GM12875 (cell line): ENCODE results near the gene NFE2L3.
"Not testable (repeated sequence)": the region's sequence is repeated elsewhere in the genome, so short reads cannot be mapped to it uniquely, and the experiment has no call there.

Experiments used
- H3K4me3 ChIP-seq: one replicate; pipeline ENCODE4 v1.5.1; 2011; ENCODE audit warnings: low read depth, low read length, control low read depth
- TF ChIP-seq, protein P1 (sequence below): IDR thresholded peaks from 2 replicates; pipeline ENCODE4 v1.5.1; 2011; ENCODE audit warnings: low read depth, mild to moderate bottlenecking, control low read depth, inconsistent platforms, low read length, moderate library complexity, borderline replicate concordance; ENCODE audit not compliant: insufficient read depth

Gene NFE2L3

DNA sequence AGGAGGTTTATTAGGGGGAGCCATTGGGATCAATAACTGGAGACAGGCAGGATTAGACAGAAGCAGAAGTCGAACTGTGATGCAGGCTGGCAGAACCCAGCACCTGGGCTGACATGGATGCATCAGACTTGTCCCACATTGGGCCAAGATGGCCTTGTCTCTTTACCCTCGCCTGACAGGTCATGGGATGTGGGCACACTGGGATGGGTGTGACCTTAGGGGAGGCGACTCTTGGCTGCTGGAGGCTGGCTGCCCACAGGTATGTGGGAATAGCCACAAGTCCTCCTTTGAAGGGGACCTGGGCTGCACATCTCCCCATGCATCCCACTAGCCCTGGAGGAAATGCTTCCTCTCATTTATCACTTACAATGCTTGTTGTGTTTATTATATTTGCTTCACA is 17.3 kb downstream of the NFE2L3 start:
- TF ChIP-seq, protein P1, sequence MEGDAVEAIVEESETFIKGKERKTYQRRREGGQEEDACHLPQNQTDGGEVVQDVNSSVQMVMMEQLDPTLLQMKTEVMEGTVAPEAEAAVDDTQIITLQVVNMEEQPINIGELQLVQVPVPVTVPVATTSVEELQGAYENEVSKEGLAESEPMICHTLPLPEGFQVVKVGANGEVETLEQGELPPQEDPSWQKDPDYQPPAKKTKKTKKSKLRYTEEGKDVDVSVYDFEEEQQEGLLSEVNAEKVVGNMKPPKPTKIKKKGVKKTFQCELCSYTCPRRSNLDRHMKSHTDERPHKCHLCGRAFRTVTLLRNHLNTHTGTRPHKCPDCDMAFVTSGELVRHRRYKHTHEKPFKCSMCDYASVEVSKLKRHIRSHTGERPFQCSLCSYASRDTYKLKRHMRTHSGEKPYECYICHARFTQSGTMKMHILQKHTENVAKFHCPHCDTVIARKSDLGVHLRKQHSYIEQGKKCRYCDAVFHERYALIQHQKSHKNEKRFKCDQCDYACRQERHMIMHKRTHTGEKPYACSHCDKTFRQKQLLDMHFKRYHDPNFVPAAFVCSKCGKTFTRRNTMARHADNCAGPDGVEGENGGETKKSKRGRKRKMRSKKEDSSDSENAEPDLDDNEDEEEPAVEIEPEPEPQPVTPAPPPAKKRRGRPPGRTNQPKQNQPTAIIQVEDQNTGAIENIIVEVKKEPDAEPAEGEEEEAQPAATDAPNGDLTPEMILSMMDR, result no peak
- H3K4me3 ChIP-seq, result no peak overlapping the region

DNA sequence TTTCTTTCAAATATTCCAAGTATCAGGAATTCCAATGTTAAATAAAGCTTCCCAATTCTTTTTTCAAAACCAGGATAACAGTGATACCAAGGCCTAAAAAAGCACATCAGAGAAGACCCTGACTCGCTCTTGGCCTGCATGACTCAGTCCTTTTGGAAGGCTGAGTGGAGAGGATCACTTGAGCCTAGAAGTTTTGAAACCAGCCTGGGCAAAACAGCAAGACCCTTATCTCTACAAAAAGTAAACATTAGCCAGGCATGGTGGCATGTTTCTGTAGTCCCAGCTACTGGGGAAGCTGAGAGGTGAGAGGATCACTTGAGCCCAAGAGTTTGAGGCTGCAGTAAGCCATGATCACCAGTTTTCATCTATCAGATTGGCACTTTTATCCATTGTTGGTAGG is 18.7 kb downstream of the NFE2L3 start:
- TF ChIP-seq, protein P1, result no peak
- H3K4me3 ChIP-seq, result no peak overlapping the region

DNA sequence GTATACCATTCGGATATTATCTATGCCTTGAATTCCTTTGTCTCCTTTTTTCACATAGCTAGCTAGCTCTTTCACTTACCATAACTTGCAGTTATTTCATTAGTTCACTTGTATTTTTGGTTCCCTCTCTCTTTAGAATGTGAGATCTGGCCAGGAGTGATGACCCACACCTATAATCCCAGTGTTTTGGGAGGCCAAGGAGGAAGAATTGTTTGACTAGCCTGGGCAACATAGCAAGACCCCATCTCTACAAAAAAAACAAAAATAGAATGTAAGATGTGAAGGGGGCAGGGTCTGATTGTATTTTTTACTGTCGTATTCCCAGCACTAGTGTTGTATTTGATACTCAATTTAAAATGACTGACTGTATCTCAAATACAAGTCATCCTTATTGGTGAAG is 19.6 kb downstream of the NFE2L3 start:
- no peak overlapping the region for H3K4me3 ChIP-seq
- TF ChIP-seq, protein P1, result no peak

DNA sequence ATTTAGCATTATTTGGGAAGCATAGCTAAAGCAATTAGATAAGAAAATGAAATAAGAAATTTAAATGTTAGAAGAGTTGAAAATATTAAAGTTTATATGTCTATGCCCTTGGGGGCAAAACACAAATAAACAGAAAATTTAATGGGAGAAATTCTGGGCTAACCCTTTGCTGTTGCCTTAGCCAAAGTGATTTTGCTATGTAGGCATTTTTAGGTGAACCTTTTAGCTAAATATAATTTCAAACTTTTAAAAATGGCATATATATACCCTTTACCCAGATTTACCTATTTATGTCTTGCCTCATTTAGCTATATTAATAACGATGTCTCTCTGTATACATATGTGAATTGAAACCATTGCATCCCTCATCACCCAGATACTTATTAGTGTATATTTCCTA is 20.1 kb downstream of the NFE2L3 start:
- no peak overlapping the region for H3K4me3 ChIP-seq
- TF ChIP-seq, protein P1, result no peak

DNA sequence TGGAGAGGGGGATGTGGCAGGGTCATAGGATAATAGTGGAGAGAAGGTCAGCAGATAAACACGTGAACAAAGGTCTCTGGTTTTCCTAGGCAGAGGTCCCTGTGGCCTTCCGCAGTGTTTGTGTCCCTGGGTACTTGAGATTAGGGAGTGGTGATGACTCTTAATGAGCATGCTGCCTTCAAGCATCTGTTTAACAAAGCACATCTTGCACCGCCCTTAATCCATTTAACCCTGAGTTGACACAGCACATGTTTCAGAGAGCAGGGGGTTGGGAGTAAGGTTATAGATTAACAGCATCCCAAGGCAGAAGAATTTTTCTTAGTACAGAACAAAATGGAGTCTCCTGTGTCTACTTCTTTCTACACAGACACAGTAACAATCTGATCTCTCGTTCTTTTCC is 23.9 kb downstream of the NFE2L3 start:
- H3K4me3 ChIP-seq, result not testable (repeated sequence)

DNA sequence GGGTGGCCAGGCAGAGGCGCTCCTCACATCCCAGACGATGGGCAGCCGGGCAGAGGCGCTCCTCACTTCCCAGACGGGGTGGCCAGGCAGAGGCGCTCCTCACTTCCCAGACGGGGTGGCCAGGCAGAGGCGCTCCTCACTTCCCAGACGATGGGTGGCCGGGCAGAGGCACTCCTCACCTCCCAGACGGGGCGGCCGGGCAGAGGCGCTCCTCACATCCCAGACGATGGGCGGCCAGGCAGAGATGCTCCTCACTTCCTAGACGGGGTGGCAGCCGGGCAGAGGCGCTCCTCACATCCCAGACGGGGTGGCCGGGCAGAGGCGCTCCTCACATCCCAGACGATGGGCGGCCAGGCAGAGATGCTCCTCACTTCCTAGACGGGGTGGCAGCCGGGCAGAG is 24.7 kb downstream of the NFE2L3 start:
- H3K4me3 ChIP-seq, result not testable (repeated sequence)

DNA sequence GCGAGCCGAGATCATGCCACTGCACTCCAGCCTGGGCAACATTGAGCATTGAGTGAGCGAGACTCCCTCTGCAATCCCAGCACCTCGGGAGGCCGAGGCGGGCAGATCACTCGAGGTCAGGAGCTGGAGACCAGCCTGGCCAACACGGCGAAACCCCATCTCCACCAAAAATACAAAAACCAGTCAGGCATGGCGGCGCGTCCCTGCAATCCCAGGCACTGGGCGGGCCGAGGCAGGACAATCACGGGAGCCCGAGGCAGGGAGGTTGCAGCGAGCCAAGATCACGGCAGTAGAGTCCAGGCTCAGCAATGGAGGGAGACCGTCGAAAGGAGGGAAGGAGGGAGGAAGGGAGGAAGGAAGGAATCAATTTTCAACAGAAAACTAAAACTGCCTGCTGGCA is 25.3 kb downstream of the NFE2L3 start:
- not testable (repeated sequence) for H3K4me3 ChIP-seq

DNA sequence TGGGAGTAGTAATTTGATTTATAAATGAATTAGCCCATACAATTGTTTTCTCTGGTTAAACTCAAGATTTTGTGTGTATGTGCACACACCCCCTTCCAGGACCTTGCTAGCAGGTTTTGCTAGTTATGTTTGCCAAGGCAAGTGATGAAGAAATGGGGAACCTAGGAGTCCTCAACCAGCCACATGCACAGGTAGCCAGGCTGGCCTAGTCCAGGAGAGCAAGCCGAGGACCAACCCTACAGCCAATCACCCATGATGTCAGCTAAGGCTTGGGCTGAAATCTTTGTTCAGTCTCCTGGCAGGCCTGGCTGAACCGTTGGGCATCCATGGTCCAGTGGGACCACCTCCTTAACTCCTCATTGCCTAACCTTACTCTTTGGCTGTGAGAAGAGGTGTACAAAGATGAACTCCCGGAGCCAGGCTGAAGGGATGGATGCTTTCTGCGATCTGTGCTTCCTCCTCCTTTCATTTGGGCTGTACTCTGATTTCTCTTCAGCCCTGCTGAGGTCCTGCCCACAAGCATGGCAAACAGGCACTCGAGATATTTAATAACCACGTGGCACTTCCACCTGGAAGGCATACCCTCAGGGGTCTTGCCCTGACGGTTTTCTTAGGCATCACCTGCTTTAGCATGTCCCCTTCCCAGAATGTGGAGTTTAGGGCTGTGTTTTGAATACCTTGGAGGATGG is 26.4 kb downstream of the NFE2L3 start:
- TF ChIP-seq, protein P1, result no peak
- H3K4me3 ChIP-seq, result no peak overlapping the region

DNA sequence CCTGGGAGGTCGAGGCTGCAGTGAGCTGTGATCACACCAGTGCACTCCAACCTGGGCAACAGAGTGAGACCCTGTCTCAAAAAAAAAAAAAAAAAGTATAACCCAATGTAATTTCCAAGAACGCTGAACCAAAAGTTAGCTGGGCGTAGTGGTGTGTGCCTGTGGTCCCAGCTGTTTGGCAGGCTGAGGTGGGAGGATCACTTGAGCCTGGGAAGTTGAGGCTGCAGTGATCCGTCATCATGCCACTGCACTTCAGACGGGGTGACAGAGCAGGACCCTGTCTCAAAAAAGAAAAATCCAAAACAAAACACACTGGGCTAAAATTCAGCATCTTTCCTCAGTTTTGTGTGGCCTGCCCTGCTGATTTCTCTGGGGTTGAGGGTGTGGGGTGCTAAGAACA is 27.4 kb downstream of the NFE2L3 start:
- no peak overlapping the region for H3K4me3 ChIP-seq
- TF ChIP-seq, protein P1, result no peak
